ENCODE measurements around the gene DAZAP1.

DNA sequence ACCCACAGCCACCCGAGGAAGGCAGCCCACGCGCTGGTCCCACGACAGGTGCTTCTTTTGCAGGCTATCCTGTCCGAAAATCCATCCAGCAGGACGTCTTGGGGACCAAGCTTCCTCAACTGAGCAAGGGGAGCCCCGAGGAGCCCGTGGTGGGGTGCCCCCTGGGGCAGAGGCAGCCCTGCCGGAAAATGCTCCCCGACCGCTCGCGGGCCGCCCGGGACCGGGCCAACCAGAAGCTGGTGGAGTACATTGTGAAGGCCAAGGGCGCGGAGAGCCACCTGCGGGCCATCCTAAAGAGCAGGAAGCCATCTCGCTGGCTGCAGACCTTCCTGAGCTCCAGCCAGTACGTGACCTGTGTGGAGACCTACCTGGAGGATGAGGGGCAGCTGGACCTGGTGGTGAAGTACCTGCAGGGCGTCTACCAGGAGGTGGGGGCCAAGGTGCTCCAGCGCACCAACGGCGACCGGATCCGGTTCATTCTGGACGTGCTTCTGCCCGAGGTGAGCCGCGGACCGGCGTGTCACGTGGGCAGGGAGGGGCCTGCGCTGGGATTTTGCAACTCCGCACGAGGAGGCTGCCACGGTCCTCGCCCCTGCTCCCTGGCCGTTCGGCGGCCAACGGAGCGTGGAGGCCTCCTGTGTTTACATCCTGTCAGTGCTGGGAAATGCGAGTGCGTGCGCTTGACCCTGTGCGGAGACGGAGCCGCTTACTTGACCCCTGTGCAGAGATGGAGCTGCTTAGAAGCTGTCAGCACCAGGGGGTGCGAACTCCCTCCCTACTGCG is 36.6 kb upstream of the DAZAP1 start:
- TF ChIP-seq, protein P1, sequence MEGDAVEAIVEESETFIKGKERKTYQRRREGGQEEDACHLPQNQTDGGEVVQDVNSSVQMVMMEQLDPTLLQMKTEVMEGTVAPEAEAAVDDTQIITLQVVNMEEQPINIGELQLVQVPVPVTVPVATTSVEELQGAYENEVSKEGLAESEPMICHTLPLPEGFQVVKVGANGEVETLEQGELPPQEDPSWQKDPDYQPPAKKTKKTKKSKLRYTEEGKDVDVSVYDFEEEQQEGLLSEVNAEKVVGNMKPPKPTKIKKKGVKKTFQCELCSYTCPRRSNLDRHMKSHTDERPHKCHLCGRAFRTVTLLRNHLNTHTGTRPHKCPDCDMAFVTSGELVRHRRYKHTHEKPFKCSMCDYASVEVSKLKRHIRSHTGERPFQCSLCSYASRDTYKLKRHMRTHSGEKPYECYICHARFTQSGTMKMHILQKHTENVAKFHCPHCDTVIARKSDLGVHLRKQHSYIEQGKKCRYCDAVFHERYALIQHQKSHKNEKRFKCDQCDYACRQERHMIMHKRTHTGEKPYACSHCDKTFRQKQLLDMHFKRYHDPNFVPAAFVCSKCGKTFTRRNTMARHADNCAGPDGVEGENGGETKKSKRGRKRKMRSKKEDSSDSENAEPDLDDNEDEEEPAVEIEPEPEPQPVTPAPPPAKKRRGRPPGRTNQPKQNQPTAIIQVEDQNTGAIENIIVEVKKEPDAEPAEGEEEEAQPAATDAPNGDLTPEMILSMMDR (IDR thresholded peaks at IDR 0.05), result no peak
- TF ChIP-seq POLR2A (IDR thresholded peaks at IDR 0.05), result no peak

Data from breast epithelium (tissue), 3 donors.